Measurements from ENCODE around the gene MIF4GD.
A peak's percentile ranks its signal among the peaks of the same experiment; 100 is the strongest.

Gene MIF4GD

GRCh38 chr17:75271233-75271954, 363 bp upstream of the MIF4GD start:
- Histone ChIP-seq H3K27me3 (ENCODE audit: control insufficient read depth, low read length) (no peaks in the 10 kb centered on the region), H3K9me2 (replicated peaks; ENCODE audit: control insufficient read depth, low read length) (no peaks in the 10 kb centered on the region), H3K79me2 (ENCODE audit: control insufficient read depth, low read length) (peaks cover 40% of the 10 kb centered on the region), H3K4me2 (ENCODE audit: low read length) (peak overlapping the region; percentile 66), H3K36me3 (ENCODE audit: control insufficient read depth, low read length) (peaks cover 54% of the 10 kb centered on the region), H3K4me1 (ENCODE audit: control insufficient read depth, low read length) (peaks cover 32% of the 10 kb centered on the region), H3F3A (ENCODE audit: control insufficient read depth, insufficient read depth) (peaks cover 20% of the 10 kb centered on the region), H4K20me1 (ENCODE audit: control insufficient read depth, insufficient read depth, low read depth, low read length) (no peaks in the 10 kb centered on the region), H3K9me3 (ENCODE audit: control insufficient read depth, insufficient read depth, low read length) (no peaks in the 10 kb centered on the region), H3K27ac (ENCODE audit: low read depth, low read length) (peak overlapping the region; percentile 71), H3K4me3 (ENCODE audit: low read length) (peak overlapping the region; percentile 96)
- peak; percentile 29 for TF ChIP-seq CTCF (IDR thresholded peaks at IDR 0.05; ENCODE audit: low read depth, low read length, poor library complexity, severe bottlenecking)
- TF ChIP-seq EZH2phosphoT487 (IDR thresholded peaks at IDR 0.05; ENCODE audit: borderline replicate concordance, low read length), result no peak

GRCh38 chr17:75270218-75270965, 639 bp downstream of the MIF4GD start:
- Histone ChIP-seq H3K4me2 (ENCODE audit: low read length) (peak overlapping the region; percentile 98), H3F3A (ENCODE audit: control insufficient read depth, insufficient read depth) (peaks cover 22% of the 10 kb centered on the region), H3K36me3 (ENCODE audit: control insufficient read depth, low read length) (peaks cover 61% of the 10 kb centered on the region), H3K27me3 (ENCODE audit: control insufficient read depth, low read length) (no peaks in the 10 kb centered on the region), H3K4me3 (ENCODE audit: low read length) (peak overlapping the region; percentile 82), H3K27ac (ENCODE audit: low read depth, low read length) (peak overlapping the region; percentile 54), H3K9me3 (ENCODE audit: control insufficient read depth, insufficient read depth, low read length) (no peaks in the 10 kb centered on the region), H3K9me2 (replicated peaks; ENCODE audit: control insufficient read depth, low read length) (no peaks in the 10 kb centered on the region), H3K4me1 (ENCODE audit: control insufficient read depth, low read length) (peaks cover 32% of the 10 kb centered on the region), H3K79me2 (ENCODE audit: control insufficient read depth, low read length) (peaks cover 40% of the 10 kb centered on the region), H4K20me1 (ENCODE audit: control insufficient read depth, insufficient read depth, low read depth, low read length) (no peaks in the 10 kb centered on the region)
- TF ChIP-seq CTCF (IDR thresholded peaks at IDR 0.05; ENCODE audit: low read depth, low read length, poor library complexity, severe bottlenecking), result peak; percentile 56
- no peak for TF ChIP-seq EZH2phosphoT487 (IDR thresholded peaks at IDR 0.05; ENCODE audit: borderline replicate concordance, low read length)

- peak overlapping the region; percentile 82 for H3K4me3 ChIP-seq (ENCODE audit: low read length)
- H3K4me1 ChIP-seq (ENCODE audit: control insufficient read depth, low read length), result peaks cover 32% of the 10 kb centered on the region
- H3F3A ChIP-seq (ENCODE audit: control insufficient read depth, insufficient read depth), result peaks cover 18% of the 10 kb centered on the region
- no peaks in the 10 kb centered on the region for H4K20me1 ChIP-seq (ENCODE audit: control insufficient read depth, insufficient read depth, low read depth, low read length)
- H3K27me3 ChIP-seq (ENCODE audit: control insufficient read depth, low read length), result no peaks in the 10 kb centered on the region
- TF ChIP-seq EZH2phosphoT487 (IDR thresholded peaks at IDR 0.05; ENCODE audit: borderline replicate concordance, low read length), result no peak
- no peak for TF ChIP-seq CTCF (IDR thresholded peaks at IDR 0.05; ENCODE audit: low read depth, low read length, poor library complexity, severe bottlenecking)
- H3K27ac ChIP-seq (ENCODE audit: low read depth, low read length), result peak overlapping the region; percentile 54; the same call in 1 of the 2 replicates
- no peaks in the 10 kb centered on the region for H3K9me2 ChIP-seq (replicated peaks; ENCODE audit: control insufficient read depth, low read length)
- H3K9me3 ChIP-seq (ENCODE audit: control insufficient read depth, insufficient read depth, low read length), result no peaks in the 10 kb centered on the region
- peaks cover 61% of the 10 kb centered on the region for H3K36me3 ChIP-seq (ENCODE audit: control insufficient read depth, low read length)
- H3K79me2 ChIP-seq (ENCODE audit: control insufficient read depth, low read length), result peaks cover 38% of the 10 kb centered on the region
- peak overlapping the region; percentile 98 for H3K4me2 ChIP-seq (ENCODE audit: low read length)
Observed at GRCh38 chr17:75269844-75270217, 1.2 kb downstream of the MIF4GD start.

Data from DOHH2 (cell line).